T-helper 1 cell treated with Interleukin-12 subunit alpha and Interleukin-12 subunit beta and Interleukin-4 antibody, amounts not matched to agents 30 ng/mL and 1 ng/mL, for 36 hours (primary cell): ENCODE data around the gene UNC5B. TPM values are rescaled to one million over a fixed set of nuclear protein-coding genes. Genes with fewer than 3 reads are reported as not detected.
"Not testable (repeated sequence)": the region's sequence is repeated elsewhere in the genome, so short reads cannot be mapped to it uniquely, and the experiment has no call there.

ENCODE experiments used
- intact Hi-C: fragments of 100-400 bp; cut with micrococcal nuclease; formaldehyde crosslinking; loops from one replicate; pipeline ENCODE4 v1.15.1; 2024
- total RNA-seq: library from RNA; stranded (reverse); gene quantifications from 2 replicates; pipeline ENCODE4 v1.2.3, GENCODE V29; 2022

The UNC5B gene
- total RNA-seq, 1 donor from 2014 or later: not detected

GRCh38 chr10:71295641-71296040 lies 83.3 kb downstream of the UNC5B start:
- intact Hi-C loops: no loop called here

GRCh38 chr10:71296086-71296485 lies 83.7 kb downstream of the UNC5B start:
- intact Hi-C loops: no loop called here

GRCh38 chr10:71296811-71297210 lies 84.4 kb downstream of the UNC5B start:
- intact Hi-C loops: not testable (repeated sequence)

- intact Hi-C loops: no loop called here
Measured at GRCh38 chr10:71297343-71297742, 85.0 kb downstream of the UNC5B start.

- intact Hi-C loops: no loop called here
Measured at GRCh38 chr10:71299071-71299785, 86.9 kb downstream of the UNC5B start.

GRCh38 chr10:71300555-71301370 lies 88.4 kb downstream of the UNC5B start:
- intact Hi-C loops: no loop called here

- intact Hi-C loops: no loop called here
Measured at GRCh38 chr10:71301371-71301916, 89.1 kb downstream of the UNC5B start.

- intact Hi-C loops: no loop called here
Measured at GRCh38 chr10:71302451-71302850, 90.1 kb downstream of the UNC5B start.

GRCh38 chr10:71302874-71303568 lies 90.7 kb downstream of the UNC5B start:
- intact Hi-C loops: no loop called here

GRCh38 chr10:71303569-71303907 lies 91.2 kb downstream of the UNC5B start:
- intact Hi-C loops: no loop called here

- intact Hi-C loops: no loop called here
Measured at GRCh38 chr10:71304914-71305313, 92.5 kb downstream of the UNC5B start.

- intact Hi-C loops: no loop called here
Measured at GRCh38 chr10:71306979-71307378, 94.6 kb downstream of the UNC5B start.

- intact Hi-C loops: no loop called here
Measured at GRCh38 chr10:71307469-71308085, 95.2 kb downstream of the UNC5B start.

GRCh38 chr10:71308244-71308643 lies 95.9 kb downstream of the UNC5B start:
- intact Hi-C loops: no loop called here

- intact Hi-C loops: no loop called here
Measured at GRCh38 chr10:71308985-71309384, 96.6 kb downstream of the UNC5B start.

GRCh38 chr10:71309919-71310318 lies 97.5 kb downstream of the UNC5B start:
- intact Hi-C loops: no loop called here

- intact Hi-C loops: no loop called here
Measured at GRCh38 chr10:71312220-71312619, 99.8 kb downstream of the UNC5B start.

GRCh38 chr10:71312811-71313789 lies 100.7 kb downstream of the UNC5B start:
- intact Hi-C loops: no loop called here

GRCh38 chr10:71314028-71314693 lies 101.8 kb downstream of the UNC5B start:
- intact Hi-C loops: loop anchor here (1.0 to 2.0 kb wide), 7 partner anchors 256 to 735 kb away; no protein-coding TSS in a partner anchor
